Nasal cavity respiratory epithelium epithelial cell of viscerocranial mucosa (primary cell): ENCODE measurements around the gene SBK2. TPM values are rescaled to one million over a fixed set of nuclear protein-coding genes. Genes with fewer than 3 reads are reported as not detected.

Experiments
- total RNA-seq: library from RNA; depleted of rRNA; stranded (reverse); fragments of >200 nt; gene quantifications from 2 replicates; pipeline ENCODE4 v1.2.3, GENCODE V29; 2014

Gene SBK2, protein sequence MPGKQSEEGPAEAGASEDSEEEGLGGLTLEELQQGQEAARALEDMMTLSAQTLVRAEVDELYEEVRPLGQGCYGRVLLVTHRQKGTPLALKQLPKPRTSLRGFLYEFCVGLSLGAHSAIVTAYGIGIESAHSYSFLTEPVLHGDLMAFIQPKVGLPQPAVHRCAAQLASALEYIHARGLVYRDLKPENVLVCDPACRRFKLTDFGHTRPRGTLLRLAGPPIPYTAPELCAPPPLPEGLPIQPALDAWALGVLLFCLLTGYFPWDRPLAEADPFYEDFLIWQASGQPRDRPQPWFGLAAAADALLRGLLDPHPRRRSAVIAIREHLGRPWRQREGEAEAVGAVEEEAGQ
- not detected in 2 replicates for total RNA-seq

DNA sequence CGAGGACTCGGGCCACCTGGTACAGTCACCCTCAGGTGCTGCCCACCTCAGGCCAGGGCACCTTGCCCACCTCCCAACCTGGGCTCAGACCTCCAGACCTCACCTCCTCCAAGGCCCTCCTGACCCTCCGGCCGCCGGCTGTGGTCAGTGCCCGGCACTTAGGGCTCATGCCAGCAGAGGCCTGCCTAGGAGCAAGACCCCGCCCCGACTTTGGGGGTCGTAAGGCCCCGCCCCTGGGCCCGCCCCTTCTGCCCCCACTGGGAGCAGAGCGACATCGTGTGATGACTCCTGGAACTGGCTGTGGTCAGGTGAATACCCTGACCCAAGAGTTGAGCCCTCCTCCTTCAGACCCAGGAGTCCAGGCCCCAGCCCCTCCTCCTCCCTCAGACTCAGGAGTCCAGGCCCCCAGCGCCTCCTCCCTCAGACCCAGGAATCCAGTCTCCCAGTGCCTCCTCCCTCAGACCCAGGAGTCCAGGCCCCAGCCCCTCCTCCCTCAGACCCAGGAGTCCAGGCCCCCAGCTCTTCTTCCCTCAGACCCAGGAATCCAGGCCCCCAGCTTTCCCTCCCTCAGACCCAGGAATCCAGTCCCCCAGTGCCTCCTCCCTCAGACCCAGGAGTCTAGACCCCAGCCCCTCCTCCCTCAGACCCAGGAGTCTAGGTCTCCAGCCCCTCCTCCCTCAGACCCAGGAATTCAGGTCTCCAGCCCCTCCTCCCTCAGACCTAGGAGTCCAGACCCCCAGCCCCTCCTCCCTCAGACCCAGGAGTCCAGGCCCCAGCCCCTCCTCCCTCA is at the start of gene SBK2:
Gene SBK2, minus strand, starts transcription at position 183 of the 790 bp plus-strand sequence. CDS start 839 bp downstream, outside the sequence.

GRCh38 chr19:55580628-55581144 is 43.8 kb upstream of the SBK2 start, which contains the start of gene ZNF579:
ZNF579 (minus strand) TSS chr19:55580848; CDS start chr19:55579639, 1,209 bp downstream.

GRCh38 chr19:55545443-55545842 is 8.5 kb upstream of the SBK2 start, which contains the start of gene SBK3:
SBK3 (minus strand) TSS chr19:55545543; CDS start chr19:55545543, 0 bp downstream.

DNA sequence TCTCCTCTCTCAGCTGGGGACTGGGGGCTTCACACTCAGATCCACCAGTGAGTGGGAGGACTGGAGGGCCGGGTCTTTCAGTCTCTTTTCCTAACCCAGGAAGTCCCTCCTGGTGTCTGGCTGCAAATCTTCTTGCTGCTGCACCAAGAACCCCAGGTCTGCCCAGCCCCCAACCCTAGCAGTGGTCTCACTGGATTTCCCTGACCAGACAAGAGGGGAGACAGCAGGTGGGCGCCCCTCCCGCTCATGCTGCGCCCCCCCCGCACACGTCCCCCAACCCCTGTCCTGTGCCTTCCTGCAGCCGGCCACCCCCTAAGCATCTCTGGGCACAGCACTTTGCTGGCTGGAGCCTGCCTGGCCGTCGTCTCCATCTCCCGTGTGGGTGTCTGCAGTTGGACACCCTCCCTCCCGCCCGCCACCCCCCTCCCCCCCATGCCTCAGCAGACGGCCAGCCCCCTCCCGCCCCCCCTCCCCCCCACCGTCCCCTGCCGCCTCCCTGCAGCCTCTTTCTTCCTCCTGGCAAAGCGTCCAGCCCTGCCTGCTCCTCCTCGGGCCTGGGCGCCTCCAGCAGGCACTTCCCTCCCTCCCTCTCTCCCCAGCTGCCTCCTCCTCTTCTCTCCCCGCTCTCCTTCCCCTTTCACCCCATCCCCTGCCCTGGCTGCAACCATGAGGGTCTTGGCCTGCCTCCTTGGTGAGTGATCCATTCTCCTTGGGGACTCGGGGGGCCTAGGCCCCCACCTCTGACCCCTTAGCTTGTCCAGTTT is 48.8 kb downstream of the SBK2 start, which contains the start of gene SSC5D:
Gene SSC5D, plus strand, starts transcription at position 513 of the 764 bp plus-strand sequence. Its CDS starts 154 bp downstream, at position 667.

DNA sequence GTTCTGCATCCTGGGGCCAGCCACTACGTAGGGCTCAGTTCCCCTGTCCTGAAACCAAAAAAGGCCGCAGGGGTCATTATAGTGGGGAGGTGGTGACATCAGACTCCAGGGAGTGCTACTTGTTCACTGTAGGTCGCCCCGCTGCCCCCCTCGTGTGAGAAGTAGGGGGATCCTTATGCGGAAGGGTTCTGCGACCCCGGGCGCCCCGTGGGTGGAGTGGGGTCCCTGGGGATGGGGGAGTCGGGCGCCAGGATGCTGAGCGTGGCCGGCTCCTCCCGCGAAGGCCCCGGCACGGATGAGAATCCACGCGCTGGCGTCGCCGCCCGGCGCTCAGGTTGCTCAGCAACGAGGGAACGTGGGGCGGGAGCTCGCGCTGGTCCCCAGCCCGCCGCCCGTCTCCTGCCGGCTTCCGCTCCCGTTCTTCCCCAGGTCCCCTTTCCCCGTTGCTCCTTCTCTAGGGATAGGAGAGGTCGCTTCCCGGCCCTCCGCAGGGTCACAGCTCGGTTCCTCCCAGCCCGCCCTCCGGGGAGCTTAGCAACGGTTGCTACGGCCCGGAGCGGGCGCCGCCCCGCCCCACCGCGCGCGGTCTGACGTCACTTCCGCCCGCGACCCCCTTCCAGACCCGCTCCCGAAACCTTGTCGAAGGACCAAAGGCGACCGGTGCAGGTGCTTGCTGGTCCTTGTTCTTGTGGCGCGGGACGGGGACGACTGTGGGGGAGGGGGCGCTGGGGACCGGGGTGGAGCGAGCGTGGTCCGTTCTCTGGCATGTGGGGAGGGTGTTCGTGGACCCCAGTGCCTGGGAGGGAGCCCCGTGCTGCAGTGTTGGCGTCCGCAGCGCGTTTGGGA is 52.1 kb downstream of the SBK2 start, which contains the start of gene NAT14:
Gene NAT14, plus strand, starts transcription at position 596 of the 846 bp plus-strand sequence. CDS start 521 bp downstream, outside the sequence.

Other genes with a start within 250 kb of the SBK2 start
- gene TMEM150B, start 211.8 kb downstream of the SBK2 start, total RNA-seq = not detected in 2 replicates
- gene KMT5C, start 197.3 kb downstream of the SBK2 start, total RNA-seq = 6.1 and 6.2 TPM in 2 replicates
- 0.34 and 0.43 TPM in 2 replicates for gene COX6B2, start 182.4 kb downstream of the SBK2 start, total RNA-seq
- not detected in 2 replicates for gene GARIN5B, start 173.9 kb downstream of the SBK2 start, total RNA-seq
- gene IL11, start 166.7 kb downstream of the SBK2 start, total RNA-seq = 0.34 and 1.6 TPM in 2 replicates
- not detected in 2 replicates for gene TMEM190, start 160.3 kb downstream of the SBK2 start, total RNA-seq
- gene TMEM238, start 152.8 kb downstream of the SBK2 start, total RNA-seq = 2.3 and 4.4 TPM in 2 replicates
- gene RPL28, start 151.2 kb downstream of the SBK2 start, total RNA-seq = 216 and 276 TPM in 2 replicates
- gene UBE2S, start 129.3 kb downstream of the SBK2 start, total RNA-seq = 26.8 and 37.9 TPM in 2 replicates
- not detected in 2 replicates for gene SHISA7, start 93.8 kb downstream of the SBK2 start, total RNA-seq
- 34.8 and 39.6 TPM in 2 replicates for gene ISOC2, start 75.5 kb downstream of the SBK2 start, total RNA-seq
- gene C19orf85, start 72.4 kb downstream of the SBK2 start, total RNA-seq = not detected in 2 replicates
- 1.4 and 4.4 TPM in 2 replicates for gene ZNF628, start 60.5 kb downstream of the SBK2 start, total RNA-seq
- 2.1 and 2.7 TPM in 2 replicates for gene NAT14, start 51.9 kb downstream of the SBK2 start, total RNA-seq
- gene SSC5D, start 48.7 kb downstream of the SBK2 start, total RNA-seq = 0.36 TPM in 1 of 2 replicates, not detected in the other
- gene SBK3, start 8.4 kb upstream of the SBK2 start, total RNA-seq = not detected in 2 replicates
- gene ZNF579, start 43.7 kb upstream of the SBK2 start, total RNA-seq = 2.4 and 6.7 TPM in 2 replicates
- gene FIZ1, start 62.4 kb upstream of the SBK2 start, total RNA-seq = 4.8 and 5.4 TPM in 2 replicates
- gene ZNF524, start 63.2 kb upstream of the SBK2 start, total RNA-seq = 14.8 and 16.1 TPM in 2 replicates
- gene ZNF865, start 68.5 kb upstream of the SBK2 start, total RNA-seq = 0.68 and 4.1 TPM in 2 replicates
- gene ZNF784, start 87.4 kb upstream of the SBK2 start, total RNA-seq = 4.1 and 5.1 TPM in 2 replicates
- gene ZNF580, start 103.9 kb upstream of the SBK2 start, total RNA-seq = 3.1 and 4.6 TPM in 2 replicates
- 14.4 and 16.8 TPM in 2 replicates for gene ZNF581, start 106.5 kb upstream of the SBK2 start, total RNA-seq
- 3.1 and 6.5 TPM in 2 replicates for gene CCDC106, start 111.1 kb upstream of the SBK2 start, total RNA-seq
- 121 and 156 TPM in 2 replicates for gene U2AF2, start 117.9 kb upstream of the SBK2 start, total RNA-seq
- 21.5 and 192 TPM in 2 replicates for gene EPN1, start 138.1 kb upstream of the SBK2 start, total RNA-seq
- not detected in 2 replicates for gene NLRP9, start 201.3 kb upstream of the SBK2 start, total RNA-seq
- gene RFPL4A, start 222.0 kb upstream of the SBK2 start, total RNA-seq = not detected in 2 replicates
- gene RFPL4AL1, start 232.0 kb upstream of the SBK2 start, total RNA-seq = not detected in 2 replicates